GM18508 (cell line): ENCODE data around the gene ARHGEF16.

ENCODE experiments used
- ATAC-seq: cut with Tn5 transposase; IDR thresholded peaks from one replicate; pipeline ENCODE4 v1.9.1; 2021; ENCODE audit warnings: moderate number of reproducible peaks; ENCODE audit not compliant: insufficient read depth, unreplicated experiment

The ARHGEF16 gene

GRCh38 chr1:3509721-3510120 lies 55.3 kb downstream of the ARHGEF16 start:
- no peak for ATAC-seq

DNA sequence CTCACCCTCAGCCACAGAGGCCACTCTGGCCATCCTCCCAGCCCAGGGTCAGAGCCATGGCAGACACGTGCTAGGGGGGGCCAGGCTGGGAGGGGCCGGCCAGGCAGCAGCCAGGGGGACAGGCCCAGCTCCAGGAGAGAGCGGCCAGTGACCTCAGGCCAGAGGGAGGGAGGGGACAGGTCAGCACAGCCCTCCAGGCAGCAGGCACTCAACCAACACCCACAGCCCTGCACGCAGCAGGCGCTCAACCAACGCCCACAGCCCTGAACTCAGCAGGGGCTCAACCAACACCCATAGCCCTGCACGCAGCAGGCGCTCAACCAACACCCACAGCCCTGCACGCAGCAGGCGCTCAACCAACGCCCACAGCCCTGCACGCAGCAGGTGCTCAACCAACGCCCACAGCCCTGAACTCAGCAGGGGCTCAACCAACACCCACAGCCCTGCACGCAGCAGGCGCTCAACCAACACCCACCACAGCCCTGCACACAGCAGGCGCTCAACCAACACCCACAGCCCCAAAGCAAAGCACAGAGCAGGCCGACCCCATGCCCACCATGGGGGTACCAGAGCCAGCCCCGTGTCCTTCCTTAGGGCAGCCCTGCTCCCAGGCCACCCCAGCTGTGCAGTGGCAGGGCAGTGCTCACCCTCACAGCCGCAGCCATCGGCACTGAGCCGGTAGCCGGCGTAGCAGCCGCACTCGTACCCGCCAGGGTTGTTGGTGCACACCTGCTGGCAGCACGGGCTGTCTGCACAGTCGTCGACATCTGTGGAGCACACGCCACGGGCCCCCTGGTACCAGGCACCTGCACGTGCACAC lies 55.9 kb downstream of the ARHGEF16 start:
- ATAC-seq = no peak

GRCh38 chr1:3510956-3511250 lies 56.4 kb downstream of the ARHGEF16 start:
- ATAC-seq = no peak

- ATAC-seq = no peak
Observed at GRCh38 chr1:3511306-3511705, 56.8 kb downstream of the ARHGEF16 start.

- ATAC-seq = no peak
Observed at GRCh38 chr1:3511856-3512255, 57.4 kb downstream of the ARHGEF16 start.

DNA sequence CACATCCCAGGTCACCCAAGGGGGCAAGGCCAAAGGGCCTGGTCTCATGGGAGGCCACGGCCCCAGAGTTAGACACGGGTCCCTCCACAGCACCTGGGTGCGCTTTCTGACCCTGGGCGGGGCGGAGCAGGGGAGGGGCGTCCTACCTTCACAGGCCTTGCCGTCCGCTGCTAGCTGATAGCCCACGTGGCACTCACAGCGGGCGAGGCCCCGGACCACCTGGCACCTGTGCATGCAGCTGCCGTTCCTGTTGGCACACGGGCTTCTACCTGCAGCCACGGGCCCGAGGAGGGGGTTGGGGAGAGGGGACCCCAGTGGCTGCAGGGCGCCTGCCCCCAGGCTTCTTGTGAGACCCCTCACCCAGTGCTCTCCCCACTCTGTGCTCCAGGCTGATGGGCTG lies 59.9 kb downstream of the ARHGEF16 start:
- ATAC-seq = no peak

GRCh38 chr1:3515272-3515671 lies 60.8 kb downstream of the ARHGEF16 start:
- ATAC-seq = no peak

GRCh38 chr1:3515774-3516480 lies 61.5 kb downstream of the ARHGEF16 start:
- ATAC-seq = no peak

DNA sequence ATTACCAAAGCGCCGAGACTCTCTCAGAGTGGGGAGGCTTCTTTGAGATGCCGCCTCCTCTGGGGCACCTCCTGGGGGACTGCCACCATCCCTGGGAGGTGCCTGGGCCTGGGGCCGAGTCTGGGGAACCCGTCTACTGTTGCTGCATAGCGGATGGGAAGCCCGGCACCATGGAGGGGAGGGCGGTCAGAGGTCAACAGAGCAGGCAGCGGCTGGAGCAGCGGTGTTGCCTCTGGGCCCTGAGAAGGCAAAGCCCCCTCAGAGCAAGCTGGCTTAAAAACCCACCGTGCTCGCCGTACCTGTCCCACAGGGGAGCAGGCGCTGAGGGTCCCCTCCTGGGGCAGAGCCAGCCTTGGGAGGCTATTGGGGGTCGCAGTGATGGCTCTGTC lies 62.0 kb downstream of the ARHGEF16 start:
- ATAC-seq = no peak

DNA sequence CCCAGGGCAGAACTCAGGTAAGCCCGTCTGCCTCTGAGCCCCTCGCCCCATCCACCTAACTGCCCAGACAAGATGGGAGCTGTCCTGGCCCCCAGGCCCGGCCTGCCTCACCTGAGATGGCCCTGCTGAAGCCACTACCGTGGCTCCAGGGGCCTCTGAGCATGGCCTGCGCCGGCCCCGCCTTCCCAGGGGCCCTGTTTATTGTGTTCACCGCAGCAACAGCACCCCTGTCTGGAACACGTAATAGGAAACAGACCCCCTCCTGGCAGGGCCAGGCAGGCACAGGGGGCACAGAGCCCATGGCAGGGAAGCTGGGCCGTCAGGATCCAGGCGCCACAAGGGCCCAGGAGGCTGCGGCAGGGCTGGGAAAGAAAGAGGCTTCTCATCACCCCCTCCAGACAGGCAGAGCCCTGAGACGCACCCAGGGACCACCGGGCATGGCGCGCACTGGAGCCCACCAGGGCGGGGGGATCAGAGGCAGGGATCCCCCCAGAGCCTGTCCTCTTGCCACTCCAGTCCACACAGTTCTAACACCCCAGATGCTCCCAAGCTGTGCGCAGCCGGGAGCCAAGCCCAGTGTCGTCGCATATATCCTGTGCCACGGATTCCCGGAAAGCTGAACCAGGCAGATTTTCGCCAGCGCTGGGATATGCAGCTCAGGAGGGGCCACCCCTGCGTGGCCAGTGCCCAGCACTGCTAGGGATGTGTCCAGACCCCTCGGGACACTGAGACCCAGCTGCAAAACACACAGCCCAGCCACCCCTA lies 62.6 kb downstream of the ARHGEF16 start:
- ATAC-seq = no peak

- ATAC-seq = no peak
Observed at GRCh38 chr1:3518256-3518655, 63.8 kb downstream of the ARHGEF16 start.

- ATAC-seq = no peak
Observed at GRCh38 chr1:3518756-3519155, 64.3 kb downstream of the ARHGEF16 start.

DNA sequence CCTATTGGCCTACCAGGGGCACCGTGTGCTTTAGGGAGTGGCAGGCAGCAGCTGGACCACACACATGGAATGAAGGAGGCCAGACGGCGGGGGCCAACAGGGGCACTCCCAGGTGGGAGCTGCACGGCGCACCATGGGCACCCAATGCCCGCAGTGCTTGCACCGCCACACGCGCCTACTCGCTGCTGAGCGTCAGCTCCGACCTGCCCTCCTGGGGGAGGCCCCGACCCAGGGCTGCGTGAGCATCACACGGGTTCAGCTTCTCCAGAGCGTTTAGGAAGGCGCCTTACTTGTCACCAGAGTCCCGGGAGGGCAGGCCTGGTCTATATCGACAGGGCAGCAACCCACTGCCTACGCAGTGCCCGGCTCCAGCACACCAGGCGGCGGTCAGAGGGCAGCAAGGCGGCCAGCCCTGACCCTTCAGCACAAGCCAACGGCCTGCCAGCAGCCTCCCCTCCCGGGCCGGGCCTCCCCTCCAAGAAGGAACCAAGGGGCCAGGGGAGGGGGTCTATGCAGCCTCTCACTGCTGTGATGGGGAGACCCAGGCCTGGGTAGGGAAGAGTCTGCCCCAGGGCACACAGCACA lies 64.9 kb downstream of the ARHGEF16 start:
- no peak for ATAC-seq

- no peak for ATAC-seq
Observed at GRCh38 chr1:3520419-3521378, 66.2 kb downstream of the ARHGEF16 start.

DNA sequence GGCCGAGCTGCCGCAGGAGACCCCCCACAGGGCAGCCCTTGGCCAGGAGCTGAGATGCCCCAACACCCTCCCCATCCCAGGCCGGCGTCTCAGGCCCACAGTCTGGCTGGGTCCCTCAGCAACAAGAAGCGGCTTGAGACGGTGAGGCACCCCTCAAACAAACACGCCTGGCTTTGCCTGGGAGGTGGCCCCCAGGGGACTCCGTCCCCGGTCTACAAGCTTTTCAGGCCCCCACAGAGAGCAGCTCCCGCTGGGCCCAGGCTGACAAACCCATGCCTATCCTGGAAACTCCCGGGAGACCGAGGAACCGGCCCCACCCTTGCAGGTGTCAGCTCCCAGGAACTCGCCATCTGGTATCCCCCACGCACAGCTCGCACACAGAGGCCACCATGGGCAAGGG lies 67.0 kb downstream of the ARHGEF16 start:
- no peak for ATAC-seq

GRCh38 chr1:3522112-3522511 lies 67.6 kb downstream of the ARHGEF16 start:
- ATAC-seq = no peak

- ATAC-seq = no peak
Observed at GRCh38 chr1:3522564-3523265, 68.2 kb downstream of the ARHGEF16 start.

DNA sequence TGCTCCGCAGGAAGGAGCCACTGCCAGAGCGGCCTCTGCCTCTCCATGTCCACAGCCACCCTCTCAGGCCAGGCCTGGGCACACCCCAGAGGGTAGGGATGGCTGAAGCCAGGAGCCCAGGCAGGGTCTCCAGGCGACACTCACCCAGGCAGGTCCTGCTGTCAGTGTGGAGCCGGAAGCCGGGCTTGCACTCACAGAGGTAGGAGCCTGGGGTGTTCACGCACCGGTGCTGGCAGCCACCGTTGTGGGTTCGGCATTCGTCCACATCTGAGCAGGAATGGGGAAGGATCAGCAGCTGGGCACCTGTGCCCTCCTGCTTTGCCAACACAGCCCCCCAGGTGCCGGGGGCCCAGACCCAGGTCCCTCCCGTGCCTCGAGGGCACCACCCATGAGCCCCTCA lies 69.5 kb downstream of the ARHGEF16 start:
- no peak for ATAC-seq

DNA sequence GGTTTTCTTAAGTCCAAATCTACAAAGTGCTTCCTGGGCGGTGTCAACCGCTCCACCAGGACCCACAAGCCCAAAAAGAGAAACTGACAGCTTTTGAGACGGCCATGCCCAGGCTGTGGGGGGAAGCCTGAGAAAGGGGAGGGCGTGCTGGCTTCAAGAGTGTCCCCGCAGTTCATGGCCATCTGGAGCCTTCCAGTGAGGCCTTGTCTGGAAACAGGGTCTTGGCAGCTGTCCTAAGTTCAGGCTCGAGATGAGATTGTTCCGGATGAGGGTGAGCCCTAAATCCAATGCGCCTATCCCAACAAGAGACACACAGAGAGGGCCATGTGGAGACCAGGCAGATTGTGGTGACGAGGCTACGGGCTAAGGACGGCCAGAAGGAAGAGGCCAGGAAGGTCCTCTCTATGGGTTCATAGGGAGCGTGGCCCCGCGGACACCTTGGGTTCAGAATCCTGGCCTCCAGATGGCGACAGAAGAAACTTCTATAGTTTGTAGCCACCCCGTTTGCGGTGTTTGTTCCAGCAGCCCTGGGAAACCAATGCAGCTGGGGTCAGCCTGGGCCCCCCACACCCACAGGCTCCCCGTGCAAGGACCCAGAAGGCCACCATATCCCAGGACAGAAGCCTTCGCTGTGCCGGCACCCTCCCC lies 70.2 kb downstream of the ARHGEF16 start:
- ATAC-seq = no peak
